Measurements from ENCODE around the gene MYO10. TPM values are rescaled to one million over a fixed set of nuclear protein-coding genes. Genes with fewer than 3 reads are reported as not detected.

Gene MYO10
- total and polyA plus RNA-seq, 2 experiments from 2014 or later, result 119 to 276 TPM

DNA sequence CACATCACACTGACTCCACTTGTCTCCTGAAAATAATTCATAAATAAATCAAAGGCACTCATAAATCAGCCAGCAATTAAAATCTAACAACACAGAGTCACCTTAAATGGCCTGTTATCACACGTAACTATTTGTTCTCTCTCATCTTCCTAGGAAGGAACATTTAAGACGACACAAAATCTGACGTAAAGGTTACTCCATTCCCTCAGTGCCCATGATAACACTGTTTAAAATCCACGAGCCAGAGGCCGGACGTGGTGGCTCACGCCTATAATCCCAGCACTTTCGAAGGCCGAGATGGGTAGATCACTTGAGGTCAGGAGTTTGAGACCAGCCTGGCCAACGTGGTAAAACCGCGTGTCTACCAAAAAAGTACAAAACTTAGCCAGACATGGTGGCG is 56.4 kb downstream of the MYO10 start (continued):
- TF ChIP-seq, protein P1, sequence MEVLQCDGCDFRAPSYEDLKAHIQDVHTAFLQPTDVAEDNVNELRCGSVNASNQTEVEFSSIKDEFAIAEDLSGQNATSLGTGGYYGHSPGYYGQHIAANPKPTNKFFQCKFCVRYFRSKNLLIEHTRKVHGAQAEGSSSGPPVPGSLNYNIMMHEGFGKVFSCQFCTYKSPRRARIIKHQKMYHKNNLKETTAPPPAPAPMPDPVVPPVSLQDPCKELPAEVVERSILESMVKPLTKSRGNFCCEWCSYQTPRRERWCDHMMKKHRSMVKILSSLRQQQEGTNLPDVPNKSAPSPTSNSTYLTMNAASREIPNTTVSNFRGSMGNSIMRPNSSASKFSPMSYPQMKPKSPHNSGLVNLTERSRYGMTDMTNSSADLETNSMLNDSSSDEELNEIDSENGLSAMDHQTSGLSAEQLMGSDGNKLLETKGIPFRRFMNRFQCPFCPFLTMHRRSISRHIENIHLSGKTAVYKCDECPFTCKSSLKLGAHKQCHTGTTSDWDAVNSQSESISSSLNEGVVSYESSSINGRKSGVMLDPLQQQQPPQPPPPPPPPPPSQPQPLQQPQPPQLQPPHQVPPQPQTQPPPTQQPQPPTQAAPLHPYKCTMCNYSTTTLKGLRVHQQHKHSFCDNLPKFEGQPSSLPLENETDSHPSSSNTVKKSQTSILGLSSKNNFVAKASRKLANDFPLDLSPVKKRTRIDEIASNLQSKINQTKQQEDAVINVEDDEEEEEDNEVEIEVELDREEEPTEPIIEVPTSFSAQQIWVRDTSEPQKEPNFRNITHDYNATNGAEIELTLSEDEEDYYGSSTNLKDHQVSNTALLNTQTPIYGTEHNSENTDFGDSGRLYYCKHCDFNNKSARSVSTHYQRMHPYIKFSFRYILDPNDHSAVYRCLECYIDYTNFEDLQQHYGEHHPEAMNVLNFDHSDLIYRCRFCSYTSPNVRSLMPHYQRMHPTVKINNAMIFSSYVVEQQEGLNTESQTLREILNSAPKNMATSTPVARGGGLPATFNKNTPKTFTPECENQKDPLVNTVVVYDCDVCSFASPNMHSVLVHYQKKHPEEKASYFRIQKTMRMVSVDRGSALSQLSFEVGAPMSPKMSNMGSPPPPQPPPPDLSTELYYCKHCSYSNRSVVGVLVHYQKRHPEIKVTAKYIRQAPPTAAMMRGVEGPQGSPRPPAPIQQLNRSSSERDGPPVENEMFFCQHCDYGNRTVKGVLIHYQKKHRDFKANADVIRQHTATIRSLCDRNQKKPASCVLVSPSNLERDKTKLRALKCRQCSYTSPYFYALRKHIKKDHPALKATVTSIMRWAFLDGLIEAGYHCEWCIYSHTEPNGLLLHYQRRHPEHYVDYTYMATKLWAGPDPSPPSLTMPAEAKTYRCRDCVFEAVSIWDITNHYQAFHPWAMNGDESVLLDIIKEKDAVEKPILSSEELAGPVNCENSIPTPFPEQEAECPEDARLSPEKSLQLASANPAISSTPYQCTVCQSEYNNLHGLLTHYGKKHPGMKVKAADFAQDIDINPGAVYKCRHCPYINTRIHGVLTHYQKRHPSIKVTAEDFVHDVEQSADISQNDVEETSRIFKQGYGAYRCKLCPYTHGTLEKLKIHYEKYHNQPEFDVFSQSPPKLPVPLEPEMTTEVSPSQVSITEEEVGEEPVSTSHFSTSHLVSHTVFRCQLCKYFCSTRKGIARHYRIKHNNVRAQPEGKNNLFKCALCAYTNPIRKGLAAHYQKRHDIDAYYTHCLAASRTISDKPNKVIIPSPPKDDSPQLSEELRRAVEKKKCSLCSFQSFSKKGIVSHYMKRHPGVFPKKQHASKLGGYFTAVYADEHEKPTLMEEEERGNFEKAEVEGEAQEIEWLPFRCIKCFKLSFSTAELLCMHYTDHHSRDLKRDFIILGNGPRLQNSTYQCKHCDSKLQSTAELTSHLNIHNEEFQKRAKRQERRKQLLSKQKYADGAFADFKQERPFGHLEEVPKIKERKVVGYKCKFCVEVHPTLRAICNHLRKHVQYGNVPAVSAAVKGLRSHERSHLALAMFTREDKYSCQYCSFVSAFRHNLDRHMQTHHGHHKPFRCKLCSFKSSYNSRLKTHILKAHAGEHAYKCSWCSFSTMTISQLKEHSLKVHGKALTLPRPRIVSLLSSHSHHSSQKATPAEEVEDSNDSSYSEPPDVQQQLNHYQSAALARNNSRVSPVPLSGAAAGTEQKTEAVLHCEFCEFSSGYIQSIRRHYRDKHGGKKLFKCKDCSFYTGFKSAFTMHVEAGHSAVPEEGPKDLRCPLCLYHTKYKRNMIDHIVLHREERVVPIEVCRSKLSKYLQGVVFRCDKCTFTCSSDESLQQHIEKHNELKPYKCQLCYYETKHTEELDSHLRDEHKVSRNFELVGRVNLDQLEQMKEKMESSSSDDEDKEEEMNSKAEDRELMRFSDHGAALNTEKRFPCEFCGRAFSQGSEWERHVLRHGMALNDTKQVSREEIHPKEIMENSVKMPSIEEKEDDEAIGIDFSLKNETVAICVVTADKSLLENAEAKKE (CRISPR knock-in tag; IDR thresholded peaks at IDR 0.05), result no peak
- TF ChIP-seq ZNF331 (CRISPR knock-in tag; IDR thresholded peaks at IDR 0.05; ENCODE audit: low read depth) (no peak), POLR2AphosphoS5 (IDR thresholded peaks at IDR 0.05; ENCODE audit: low read depth) (no peak)

DNA sequence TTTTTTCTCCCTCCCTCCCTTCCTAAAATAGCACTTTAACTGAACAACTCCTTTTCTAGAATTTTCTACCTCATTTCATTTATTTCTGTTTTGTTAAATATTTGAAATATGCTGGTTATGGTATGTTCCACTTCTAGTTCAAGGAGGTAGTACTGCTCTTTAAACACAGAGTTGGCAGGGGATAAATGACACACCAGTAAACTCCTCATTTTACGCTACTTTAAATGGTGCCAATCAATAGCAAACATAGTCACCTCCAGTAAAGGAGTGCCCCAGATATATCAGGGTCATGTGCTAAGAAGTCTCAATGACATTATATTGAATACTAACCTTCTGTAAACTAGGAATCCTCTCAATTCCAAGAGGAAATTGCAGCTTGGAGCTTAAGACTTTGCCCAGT is 56.9 kb downstream of the MYO10 start:
- ATAC-seq (no peak), DNase-seq (ENCODE audit: low spot score) (no peak)
- peaks cover 31% of the 10 kb centered on the region for H3K36me3 Mint-ChIP-seq (ENCODE audit: low read depth)
- H3K79me2 ChIP-seq (replicated peaks; ENCODE audit: insufficient read depth), result peaks cover 65% of the 10 kb centered on the region
- no peak overlapping the region for H3K27ac ChIP-seq (ENCODE audit: low read depth)
- no peak overlapping the region for H3K4me2 ChIP-seq
- no peaks in the 10 kb centered on the region for H3K27me3 ChIP-seq (ENCODE audit: insufficient read depth)
- H3K27ac Mint-ChIP-seq, result 0 out of 2 replicates have a peak overlapping the region, but pooled peaks have one; percentile 2
- no peaks in the 10 kb centered on the region for H3K27me3 Mint-ChIP-seq (ENCODE audit: insufficient read depth, low read depth, poor library complexity)
- 0 out of 2 replicates have a peak, but pooled peaks cover 11% of the 10 kb centered on the region for H3K36me3 ChIP-seq (ENCODE audit: insufficient read depth)
- no peak for TF ChIP-seq EZH2phosphoT487 (IDR thresholded peaks at IDR 0.05; ENCODE audit: unreplicated experiment)
- no peak for TF ChIP-seq ZNF114 (CRISPR knock-in tag; IDR thresholded peaks at IDR 0.05)
- no peak for TF ChIP-seq NANOG (IDR thresholded peaks at IDR 0.05; ENCODE audit: borderline replicate concordance)
- TF ChIP-seq POLR2AphosphoS5 (IDR thresholded peaks at IDR 0.05; ENCODE audit: low read depth), result no peak
- TF ChIP-seq, protein P2, sequence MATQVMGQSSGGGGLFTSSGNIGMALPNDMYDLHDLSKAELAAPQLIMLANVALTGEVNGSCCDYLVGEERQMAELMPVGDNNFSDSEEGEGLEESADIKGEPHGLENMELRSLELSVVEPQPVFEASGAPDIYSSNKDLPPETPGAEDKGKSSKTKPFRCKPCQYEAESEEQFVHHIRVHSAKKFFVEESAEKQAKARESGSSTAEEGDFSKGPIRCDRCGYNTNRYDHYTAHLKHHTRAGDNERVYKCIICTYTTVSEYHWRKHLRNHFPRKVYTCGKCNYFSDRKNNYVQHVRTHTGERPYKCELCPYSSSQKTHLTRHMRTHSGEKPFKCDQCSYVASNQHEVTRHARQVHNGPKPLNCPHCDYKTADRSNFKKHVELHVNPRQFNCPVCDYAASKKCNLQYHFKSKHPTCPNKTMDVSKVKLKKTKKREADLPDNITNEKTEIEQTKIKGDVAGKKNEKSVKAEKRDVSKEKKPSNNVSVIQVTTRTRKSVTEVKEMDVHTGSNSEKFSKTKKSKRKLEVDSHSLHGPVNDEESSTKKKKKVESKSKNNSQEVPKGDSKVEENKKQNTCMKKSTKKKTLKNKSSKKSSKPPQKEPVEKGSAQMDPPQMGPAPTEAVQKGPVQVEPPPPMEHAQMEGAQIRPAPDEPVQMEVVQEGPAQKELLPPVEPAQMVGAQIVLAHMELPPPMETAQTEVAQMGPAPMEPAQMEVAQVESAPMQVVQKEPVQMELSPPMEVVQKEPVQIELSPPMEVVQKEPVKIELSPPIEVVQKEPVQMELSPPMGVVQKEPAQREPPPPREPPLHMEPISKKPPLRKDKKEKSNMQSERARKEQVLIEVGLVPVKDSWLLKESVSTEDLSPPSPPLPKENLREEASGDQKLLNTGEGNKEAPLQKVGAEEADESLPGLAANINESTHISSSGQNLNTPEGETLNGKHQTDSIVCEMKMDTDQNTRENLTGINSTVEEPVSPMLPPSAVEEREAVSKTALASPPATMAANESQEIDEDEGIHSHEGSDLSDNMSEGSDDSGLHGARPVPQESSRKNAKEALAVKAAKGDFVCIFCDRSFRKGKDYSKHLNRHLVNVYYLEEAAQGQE (IDR thresholded peaks at IDR 0.05; ENCODE audit: unreplicated experiment), result no peak
- TF ChIP-seq, protein P3, sequence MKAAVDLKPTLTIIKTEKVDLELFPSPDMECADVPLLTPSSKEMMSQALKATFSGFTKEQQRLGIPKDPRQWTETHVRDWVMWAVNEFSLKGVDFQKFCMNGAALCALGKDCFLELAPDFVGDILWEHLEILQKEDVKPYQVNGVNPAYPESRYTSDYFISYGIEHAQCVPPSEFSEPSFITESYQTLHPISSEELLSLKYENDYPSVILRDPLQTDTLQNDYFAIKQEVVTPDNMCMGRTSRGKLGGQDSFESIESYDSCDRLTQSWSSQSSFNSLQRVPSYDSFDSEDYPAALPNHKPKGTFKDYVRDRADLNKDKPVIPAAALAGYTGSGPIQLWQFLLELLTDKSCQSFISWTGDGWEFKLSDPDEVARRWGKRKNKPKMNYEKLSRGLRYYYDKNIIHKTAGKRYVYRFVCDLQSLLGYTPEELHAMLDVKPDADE (IDR thresholded peaks at IDR 0.05), result no peak
- no peak for TF ChIP-seq EZH2 (IDR thresholded peaks at IDR 0.05; ENCODE audit: low read depth, unreplicated experiment)
- no peak for TF ChIP-seq ZNF331 (CRISPR knock-in tag; IDR thresholded peaks at IDR 0.05; ENCODE audit: low read depth)
- no peak for TF ChIP-seq CREB1 (CRISPR knock-in tag; IDR thresholded peaks at IDR 0.05; ENCODE audit: low read depth)
- TF ChIP-seq, protein P4, sequence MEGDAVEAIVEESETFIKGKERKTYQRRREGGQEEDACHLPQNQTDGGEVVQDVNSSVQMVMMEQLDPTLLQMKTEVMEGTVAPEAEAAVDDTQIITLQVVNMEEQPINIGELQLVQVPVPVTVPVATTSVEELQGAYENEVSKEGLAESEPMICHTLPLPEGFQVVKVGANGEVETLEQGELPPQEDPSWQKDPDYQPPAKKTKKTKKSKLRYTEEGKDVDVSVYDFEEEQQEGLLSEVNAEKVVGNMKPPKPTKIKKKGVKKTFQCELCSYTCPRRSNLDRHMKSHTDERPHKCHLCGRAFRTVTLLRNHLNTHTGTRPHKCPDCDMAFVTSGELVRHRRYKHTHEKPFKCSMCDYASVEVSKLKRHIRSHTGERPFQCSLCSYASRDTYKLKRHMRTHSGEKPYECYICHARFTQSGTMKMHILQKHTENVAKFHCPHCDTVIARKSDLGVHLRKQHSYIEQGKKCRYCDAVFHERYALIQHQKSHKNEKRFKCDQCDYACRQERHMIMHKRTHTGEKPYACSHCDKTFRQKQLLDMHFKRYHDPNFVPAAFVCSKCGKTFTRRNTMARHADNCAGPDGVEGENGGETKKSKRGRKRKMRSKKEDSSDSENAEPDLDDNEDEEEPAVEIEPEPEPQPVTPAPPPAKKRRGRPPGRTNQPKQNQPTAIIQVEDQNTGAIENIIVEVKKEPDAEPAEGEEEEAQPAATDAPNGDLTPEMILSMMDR (conservative IDR thresholded peaks at IDR 0.05; ENCODE audit: low read depth in 2 of 2), result no peak
- no peak for TF ChIP-seq STAT1 (IDR thresholded peaks at IDR 0.05; ENCODE audit: unreplicated experiment)
- H3K9me2 ChIP-seq (ENCODE audit: insufficient read depth), result no peaks in the 10 kb centered on the region
- peaks cover 20% of the 10 kb centered on the region for H3K4me1 ChIP-seq (ENCODE audit: insufficient read depth)
- no peak overlapping the region for H3K4me3 ChIP-seq
- no peak overlapping the region for H2AFZ ChIP-seq
- peaks cover 12% of the 10 kb centered on the region for H3K9me3 Mint-ChIP-seq
- no peaks in the 10 kb centered on the region for H3F3A ChIP-seq (replicated peaks; ENCODE audit: low read depth)
- H3K4me3 Mint-ChIP-seq, result no peak overlapping the region
- peaks cover 24% of the 10 kb centered on the region for H3K4me1 Mint-ChIP-seq
- H4K20me1 ChIP-seq (replicated peaks; ENCODE audit: insufficient read depth), result peaks cover 10% of the 10 kb centered on the region; the same call in 1 of the 2 replicates

Data from GM23338 (cell line).